Fibroblast of lung (primary cell): ENCODE data around the gene C10orf143. TPM values are rescaled to one million over a fixed set of nuclear protein-coding genes. Genes with fewer than 3 reads are reported as not detected.

Experiments
- polyA plus RNA-seq, 2 donors: library from polyadenylated mRNA; depleted of rRNA in 1 of 2; stranded (reverse) in 1 of 2; unstranded in 1 of 2; fragments of >200 nt; gene quantifications; 2 replicates each; pipeline ENCODE4 v1.2.1, GENCODE V29; 2011 to 2012; ENCODE audit warnings: missing spikeins in 1 of 2
- total RNA-seq: library from RNA; depleted of rRNA; stranded (reverse); fragments of >200 nt; gene quantifications from 2 replicates; pipeline ENCODE4 v1.2.1, GENCODE V29; 2014

Gene C10orf143
- total and polyA plus RNA-seq, 2 donors (not counting 1 experiment from before 2014, with no cell fraction given) = 1.5 to 2.0 TPM

Other genes with a start within 250 kb of the C10orf143 start
- under 0.01 and 0.17 TPM in 2 replicates for gene EBF3, start 146.6 kb downstream of the C10orf143 start, total RNA-seq
- gene EBF3, start 146.6 kb downstream of the C10orf143 start, polyA plus RNA-seq = 0.12 and 1.0 TPM in 2 replicates
- 51.7 and 62.9 TPM in 2 replicates for gene GLRX3, start 25.6 kb upstream of the C10orf143 start, total RNA-seq
- 95.6 and 121 TPM in 2 replicates for gene GLRX3, start 25.6 kb upstream of the C10orf143 start, polyA plus RNA-seq